ENCODE data around the gene DOC2B.

GRCh38 chr17:227946-228615, 46.6 kb upstream of the DOC2B start:
- TF ChIP-seq, protein P1, sequence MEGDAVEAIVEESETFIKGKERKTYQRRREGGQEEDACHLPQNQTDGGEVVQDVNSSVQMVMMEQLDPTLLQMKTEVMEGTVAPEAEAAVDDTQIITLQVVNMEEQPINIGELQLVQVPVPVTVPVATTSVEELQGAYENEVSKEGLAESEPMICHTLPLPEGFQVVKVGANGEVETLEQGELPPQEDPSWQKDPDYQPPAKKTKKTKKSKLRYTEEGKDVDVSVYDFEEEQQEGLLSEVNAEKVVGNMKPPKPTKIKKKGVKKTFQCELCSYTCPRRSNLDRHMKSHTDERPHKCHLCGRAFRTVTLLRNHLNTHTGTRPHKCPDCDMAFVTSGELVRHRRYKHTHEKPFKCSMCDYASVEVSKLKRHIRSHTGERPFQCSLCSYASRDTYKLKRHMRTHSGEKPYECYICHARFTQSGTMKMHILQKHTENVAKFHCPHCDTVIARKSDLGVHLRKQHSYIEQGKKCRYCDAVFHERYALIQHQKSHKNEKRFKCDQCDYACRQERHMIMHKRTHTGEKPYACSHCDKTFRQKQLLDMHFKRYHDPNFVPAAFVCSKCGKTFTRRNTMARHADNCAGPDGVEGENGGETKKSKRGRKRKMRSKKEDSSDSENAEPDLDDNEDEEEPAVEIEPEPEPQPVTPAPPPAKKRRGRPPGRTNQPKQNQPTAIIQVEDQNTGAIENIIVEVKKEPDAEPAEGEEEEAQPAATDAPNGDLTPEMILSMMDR (IDR thresholded peaks at IDR 0.05): no peak
- no peak for TF ChIP-seq POLR2A (IDR thresholded peaks at IDR 0.05)

All from lower leg skin (tissue), 3 donors.